Neural cell (in vitro differentiated cells): Measurements from ENCODE around the gene C5orf47. TPM values are rescaled to one million over a fixed set of nuclear protein-coding genes. Genes with fewer than 3 reads are reported as not detected.

ENCODE experiments used
- H2AFZ ChIP-seq: fragments of 200-600, 300-800 bp; sonication (generic), shearing (Covaris generic); 2 replicates; pipeline ENCODE4 v1.6.0; 2014; ENCODE audit warnings: low read depth, mild to moderate bottlenecking, antibody characterized with exemption, low read length, moderate library complexity
- H3F3A ChIP-seq: fragments of 200-600 bp; shearing (Covaris generic); 2 replicates; pipeline ENCODE4 v1.6.1; 2016; ENCODE audit warnings: mild to moderate bottlenecking, moderate library complexity, mixed read lengths, antibody characterized with exemption, low read length; ENCODE audit not compliant: insufficient read depth, poor library complexity, severe bottlenecking
- H3K27ac ChIP-seq: fragments of 200-600, 300-800 bp; sonication (generic), shearing (Covaris generic); 2 replicates; pipeline ENCODE4 v1.5.1; 2014; ENCODE audit warnings: mild to moderate bottlenecking, low read length, moderate library complexity
- H3K27me3 ChIP-seq: fragments of 300-800, 200-600 bp; sonication (generic), shearing (Covaris generic); 2 replicates; pipeline ENCODE4 v1.6.0; 2014; ENCODE audit warnings: mild to moderate bottlenecking, low read depth, low read length, moderate library complexity; ENCODE audit not compliant: insufficient read depth
- H3K36me3 ChIP-seq: fragments of 300-800, 200-600 bp; sonication (generic), shearing (Covaris generic); 2 replicates; pipeline ENCODE4 v1.5.1; 2014; ENCODE audit warnings: mild to moderate bottlenecking, antibody characterized with exemption, low read length, moderate library complexity; ENCODE audit not compliant: insufficient read depth
- H3K4me2 ChIP-seq: fragments of 300-800, 200-600 bp; sonication (generic), shearing (Covaris generic); 2 replicates; pipeline ENCODE4 v1.6.0; 2014; ENCODE audit warnings: mild to moderate bottlenecking, low read length
- H3K4me3 ChIP-seq: fragments of 300-800, 200-600 bp; sonication (generic), shearing (Covaris generic); 2 replicates; pipeline ENCODE4 v1.5.1; 2014; ENCODE audit warnings: mild to moderate bottlenecking, low read length, moderate library complexity
- H3K79me2 ChIP-seq: fragments of 200-600 bp; shearing (Covaris generic); replicated peaks from 2 replicates; pipeline ENCODE4 v1.6.0; 2014; ENCODE audit warnings: mild to moderate bottlenecking, low read length, moderate library complexity; ENCODE audit not compliant: insufficient read depth
- H3K9ac ChIP-seq: fragments of 300-800, 200-600 bp; sonication (generic), shearing (Covaris generic); 2 replicates; pipeline ENCODE4 v1.6.1; 2016; ENCODE audit warnings: mild to moderate bottlenecking, low read length, mixed read lengths
- H3K9me2 ChIP-seq: fragments of 200-600 bp; shearing (Covaris generic); 2 replicates; pipeline ENCODE4 v1.6.1; 2016; ENCODE audit warnings: mild to moderate bottlenecking, low read length, mixed read lengths; ENCODE audit not compliant: insufficient read depth
- H3K9me3 ChIP-seq: fragments of 200-600, 300-800 bp; sonication (generic), shearing (Covaris generic); 2 replicates; pipeline ENCODE4 v1.6.1; 2016; ENCODE audit warnings: mild to moderate bottlenecking, mixed run types, low read length, moderate library complexity, mixed read lengths
- H4K20me1 ChIP-seq: fragments of 200-600 bp; shearing (Covaris generic); 2 replicates; pipeline ENCODE4 v1.6.1; 2016; ENCODE audit warnings: mild to moderate bottlenecking, mixed run types; ENCODE audit not compliant: insufficient read depth
- CTCF ChIP-seq: fragments of 450-650 bp; IDR thresholded peaks from 2 replicates; pipeline ENCODE4 v1.5.1; 2014; ENCODE audit warnings: antibody characterized with exemption, mild to moderate bottlenecking, moderate library complexity; ENCODE audit not compliant: poor library complexity, severe bottlenecking
- EP300 ChIP-seq: fragments of 450-650 bp; conservative IDR thresholded peaks from 2 replicates; pipeline ENCODE4 v1.6.1; 2014; ENCODE audit warnings: antibody characterized with exemption, mild to moderate bottlenecking, moderate library complexity; ENCODE audit not compliant: poor library complexity, severe bottlenecking
- EZH2 ChIP-seq: fragments of 200-600, 300-800 bp; shearing (Covaris generic), sonication (generic); IDR thresholded peaks from 2 replicates; pipeline ENCODE4 v1.6.1; 2014; ENCODE audit warnings: antibody characterized with exemption, low read length, borderline replicate concordance, mild to moderate bottlenecking; ENCODE audit not compliant: insufficient read depth, poor library complexity, severe bottlenecking
- MXI1 ChIP-seq: fragments of 450-650 bp; conservative IDR thresholded peaks from 2 replicates; pipeline ENCODE4 v1.6.1; 2014; ENCODE audit warnings: antibody characterized with exemption, mild to moderate bottlenecking; ENCODE audit not compliant: poor library complexity, severe bottlenecking
- POLR2AphosphoS5 ChIP-seq: IDR thresholded peaks from 2 replicates; pipeline ENCODE4 v1.6.1; 2012
- RAD21 ChIP-seq: fragments of 450-650 bp; conservative IDR thresholded peaks from 2 replicates; pipeline ENCODE4 v1.6.1; 2014; ENCODE audit warnings: antibody characterized with exemption, mild to moderate bottlenecking, moderate library complexity
- REST ChIP-seq: IDR thresholded peaks from 2 replicates; pipeline ENCODE4 v1.6.1; 2012; ENCODE audit warnings: borderline replicate concordance
- SMC3 ChIP-seq: fragments of 450-650 bp; conservative IDR thresholded peaks from 2 replicates; pipeline ENCODE4 v1.6.1; 2014; ENCODE audit warnings: antibody characterized with exemption, mild to moderate bottlenecking, moderate library complexity; ENCODE audit not compliant: poor library complexity
- TAF1 ChIP-seq: IDR thresholded peaks from 2 replicates; pipeline ENCODE4 v1.6.1; 2012; ENCODE audit warnings: low read depth
- polyA plus RNA-seq: library from polyadenylated mRNA; depleted of rRNA; stranded (reverse); fragments of >200 nt; gene quantifications from 2 replicates; pipeline ENCODE4 v1.2.3, GENCODE V29; 2014

Gene C5orf47
- polyA plus RNA-seq, 1 donor from 2014 or later, result 0.25 TPM

- H3K9me2 ChIP-seq, result no peaks in the 10 kb centered on the region
- H3K4me3 ChIP-seq, result no peak overlapping the region
- TF ChIP-seq REST (no peak), SMC3 (no peak), RAD21 (no peak), TAF1 (no peak), CTCF (no peak), MXI1 (no peak), EZH2 (no peak)
- no peaks in the 10 kb centered on the region for H3K9me3 ChIP-seq
- H3K36me3 ChIP-seq, result peaks cover 10% of the 10 kb centered on the region
- H3K27ac ChIP-seq, result no peak overlapping the region
- no peak overlapping the region for H3K9ac ChIP-seq
- H2AFZ ChIP-seq, result no peak overlapping the region
- H3K79me2 ChIP-seq, result no peaks in the 10 kb centered on the region
- no peak overlapping the region for H3K4me2 ChIP-seq
- H3K27me3 ChIP-seq, result no peaks in the 10 kb centered on the region
- no peaks in the 10 kb centered on the region for H3F3A ChIP-seq
- H4K20me1 ChIP-seq, result no peaks in the 10 kb centered on the region
These were observed 47.1 kb upstream of the C5orf47 start for GRCh38 chr5:173941758-173942401.

- TF ChIP-seq SMC3 (no peak), POLR2AphosphoS5 (no peak), TAF1 (no peak), EZH2 (no peak), MXI1 (no peak), EP300 (no peak), RAD21 (no peak), REST (no peak), CTCF (no peak)
These were observed 44.5 kb upstream of the C5orf47 start for GRCh38 chr5:173944511-173944910.

More at GRCh38 chr5:173944511-173944910, 44.5 kb upstream of the C5orf47 start:
- H4K20me1 ChIP-seq, result no peaks in the 10 kb centered on the region
- H3K9me2 ChIP-seq, result no peaks in the 10 kb centered on the region
- no peaks in the 10 kb centered on the region for H3F3A ChIP-seq
- no peaks in the 10 kb centered on the region for H3K79me2 ChIP-seq
- H3K27ac ChIP-seq, result no peak overlapping the region
- no peak overlapping the region for H3K9ac ChIP-seq
- H2AFZ ChIP-seq, result no peak overlapping the region
- H3K4me2 ChIP-seq, result no peak overlapping the region
- peaks cover 16% of the 10 kb centered on the region for H3K36me3 ChIP-seq
- no peak overlapping the region for H3K4me3 ChIP-seq
- no peaks in the 10 kb centered on the region for H3K27me3 ChIP-seq
- H3K9me3 ChIP-seq, result no peaks in the 10 kb centered on the region
